Stimulated activated CD4-positive, alpha-beta T cell treated with anti-CD3 and anti-CD28 coated beads, Interleukin-1b, Interleukin-23, amount 100 ng/mL, for 4 hours (primary cell): Measurements from ENCODE around the gene LRCH2.
"Not testable (repeated sequence)": the region's sequence is repeated elsewhere in the genome, so short reads cannot be mapped to it uniquely, and the experiment has no call there.

Source experiments
- DNase-seq, 2 donors: peaks; one replicate each; pipeline ENCODE4 v3.0.0-alpha.2; 2020; ENCODE audit warnings: low read depth in 2 of 2

Gene LRCH2, protein sequence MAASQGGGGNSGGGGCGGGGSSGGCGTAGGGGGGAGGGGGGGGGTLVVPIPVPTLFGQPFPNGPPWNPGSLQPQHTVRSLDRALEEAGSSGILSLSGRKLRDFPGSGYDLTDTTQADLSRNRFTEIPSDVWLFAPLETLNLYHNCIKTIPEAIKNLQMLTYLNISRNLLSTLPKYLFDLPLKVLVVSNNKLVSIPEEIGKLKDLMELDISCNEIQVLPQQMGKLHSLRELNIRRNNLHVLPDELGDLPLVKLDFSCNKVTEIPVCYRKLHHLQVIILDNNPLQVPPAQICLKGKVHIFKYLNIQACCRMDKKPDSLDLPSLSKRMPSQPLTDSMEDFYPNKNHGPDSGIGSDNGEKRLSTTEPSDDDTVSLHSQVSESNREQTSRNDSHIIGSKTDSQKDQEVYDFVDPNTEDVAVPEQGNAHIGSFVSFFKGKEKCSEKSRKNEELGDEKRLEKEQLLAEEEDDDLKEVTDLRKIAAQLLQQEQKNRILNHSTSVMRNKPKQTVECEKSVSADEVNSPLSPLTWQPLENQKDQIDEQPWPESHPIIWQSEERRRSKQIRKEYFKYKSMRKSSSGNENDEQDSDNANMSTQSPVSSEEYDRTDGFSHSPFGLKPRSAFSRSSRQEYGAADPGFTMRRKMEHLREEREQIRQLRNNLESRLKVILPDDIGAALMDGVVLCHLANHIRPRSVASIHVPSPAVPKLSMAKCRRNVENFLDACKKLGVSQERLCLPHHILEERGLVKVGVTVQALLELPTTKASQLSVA

GRCh38 chrX:115233497-115234455 lies at the start of gene LRCH2:
TSS of gene LRCH2 (minus strand) at chrX:115234096. CDS start at chrX:115234041, 55 bp downstream.
- no peak for DNase-seq

DNA sequence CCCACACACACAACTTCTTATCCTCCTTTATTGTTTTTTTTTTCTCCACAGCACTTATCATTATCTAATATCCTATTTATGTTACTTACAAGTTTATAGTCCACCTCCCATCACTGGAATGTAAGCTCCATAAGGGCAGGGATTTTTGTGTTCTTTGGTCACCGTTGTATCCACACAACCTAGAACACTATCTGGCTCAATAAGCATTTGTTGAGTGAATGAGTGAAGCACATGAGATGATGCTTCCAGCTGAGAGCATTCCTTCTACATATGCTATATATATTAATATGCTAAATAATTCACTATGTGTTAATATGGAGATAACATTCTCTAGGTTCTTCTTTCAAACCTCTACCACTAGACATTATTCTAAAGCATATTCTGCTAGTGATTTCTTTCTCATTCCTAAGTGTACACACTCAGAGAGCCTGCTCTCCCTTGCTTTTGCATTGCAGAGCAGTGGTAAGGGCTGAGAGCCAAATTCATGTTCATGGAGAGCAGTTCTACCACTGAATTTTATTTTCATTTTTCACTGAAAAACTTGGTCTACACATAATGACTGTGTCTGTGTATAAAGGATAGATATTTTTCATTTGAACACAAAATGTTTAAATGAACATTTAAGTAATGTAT lies 35.3 kb upstream of the LRCH2 start:
- no peak for DNase-seq

GRCh38 chrX:115268421-115268820 lies 34.5 kb upstream of the LRCH2 start:
- DNase-seq, result no peak

- DNase-seq, result no peak
Measured at GRCh38 chrX:115266300-115266699, 32.4 kb upstream of the LRCH2 start.

DNA sequence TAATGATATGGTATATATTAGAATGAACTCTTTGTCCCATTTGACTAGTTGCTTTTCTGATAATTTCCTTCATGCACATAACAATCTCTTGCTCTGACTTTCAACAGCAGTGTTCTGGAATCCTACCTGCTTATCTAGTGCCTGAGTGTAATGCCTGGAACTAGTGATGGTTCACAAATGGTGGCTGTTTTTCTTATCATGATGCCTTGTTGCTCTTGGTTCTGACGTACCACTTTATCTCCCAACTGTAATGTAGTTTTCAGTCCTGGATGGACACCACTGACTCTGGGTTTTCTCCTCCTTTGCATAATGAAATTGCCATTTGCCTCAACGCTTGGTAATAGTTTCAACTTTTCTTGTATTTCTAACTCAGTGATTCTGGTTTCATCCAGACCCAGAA lies 30.1 kb upstream of the LRCH2 start:
- no peak for DNase-seq

DNA sequence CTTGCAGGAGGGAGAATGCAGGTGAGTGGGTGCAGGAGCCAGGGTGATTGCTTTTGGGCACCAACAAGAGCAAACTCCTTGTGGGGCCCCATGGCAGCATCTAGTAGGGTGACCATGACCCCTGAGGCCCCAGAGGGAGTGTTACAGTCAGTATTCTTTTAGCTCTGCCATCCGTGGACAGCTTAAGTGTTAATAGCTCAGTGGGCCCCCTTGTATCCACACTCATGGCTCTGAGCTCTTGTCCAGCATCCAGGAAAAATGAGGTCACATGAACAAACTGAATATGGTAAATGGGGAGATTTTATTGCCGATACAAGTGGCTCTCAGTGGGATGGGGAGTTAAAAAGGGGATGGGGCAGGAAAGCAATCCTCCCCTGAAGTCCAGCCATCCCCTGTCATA lies 27.3 kb upstream of the LRCH2 start:
- DNase-seq, result no peak

DNA sequence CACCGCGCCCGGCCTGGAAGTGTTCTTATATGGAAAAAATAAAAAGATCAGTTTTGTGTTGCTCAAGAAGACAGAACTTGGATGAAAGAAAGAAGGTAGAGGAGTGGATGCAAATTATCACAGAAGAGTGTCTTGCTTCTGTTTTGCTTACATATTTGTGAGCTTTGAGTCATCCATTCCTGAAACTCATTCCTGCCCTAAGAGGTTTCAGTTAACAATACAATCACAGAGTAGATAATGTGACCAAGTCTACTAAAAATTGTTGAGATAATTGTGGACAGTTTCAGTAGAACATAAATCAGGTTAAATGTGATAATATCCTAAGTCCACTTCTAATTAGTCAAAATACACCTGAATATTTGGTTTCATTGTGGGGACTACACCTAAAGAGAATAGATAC lies 26.4 kb upstream of the LRCH2 start:
- DNase-seq, result no peak

GRCh38 chrX:115259238-115259875 lies 25.5 kb upstream of the LRCH2 start:
- no peak for DNase-seq

- DNase-seq, result no peak
Measured at GRCh38 chrX:115257711-115258110, 23.8 kb upstream of the LRCH2 start.

DNA sequence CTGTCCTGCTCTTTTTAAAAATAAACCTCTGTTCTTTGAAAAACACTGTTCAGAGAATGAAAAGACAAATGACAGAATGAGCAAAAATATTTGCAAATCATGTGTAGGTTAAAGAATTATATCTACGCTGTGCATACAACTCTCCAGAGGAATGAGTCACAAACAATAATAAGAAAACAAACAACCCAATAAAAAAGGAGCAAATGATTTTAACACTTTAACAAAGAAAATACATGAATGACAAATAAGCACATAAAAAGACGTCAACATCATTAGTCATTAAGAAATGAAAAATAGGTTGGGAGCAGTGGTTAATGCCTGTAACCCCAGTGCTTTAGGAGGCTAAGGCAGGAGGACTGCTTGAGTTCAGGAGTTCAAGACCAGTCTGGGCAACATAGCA lies 21.1 kb upstream of the LRCH2 start:
- no peak for DNase-seq

DNA sequence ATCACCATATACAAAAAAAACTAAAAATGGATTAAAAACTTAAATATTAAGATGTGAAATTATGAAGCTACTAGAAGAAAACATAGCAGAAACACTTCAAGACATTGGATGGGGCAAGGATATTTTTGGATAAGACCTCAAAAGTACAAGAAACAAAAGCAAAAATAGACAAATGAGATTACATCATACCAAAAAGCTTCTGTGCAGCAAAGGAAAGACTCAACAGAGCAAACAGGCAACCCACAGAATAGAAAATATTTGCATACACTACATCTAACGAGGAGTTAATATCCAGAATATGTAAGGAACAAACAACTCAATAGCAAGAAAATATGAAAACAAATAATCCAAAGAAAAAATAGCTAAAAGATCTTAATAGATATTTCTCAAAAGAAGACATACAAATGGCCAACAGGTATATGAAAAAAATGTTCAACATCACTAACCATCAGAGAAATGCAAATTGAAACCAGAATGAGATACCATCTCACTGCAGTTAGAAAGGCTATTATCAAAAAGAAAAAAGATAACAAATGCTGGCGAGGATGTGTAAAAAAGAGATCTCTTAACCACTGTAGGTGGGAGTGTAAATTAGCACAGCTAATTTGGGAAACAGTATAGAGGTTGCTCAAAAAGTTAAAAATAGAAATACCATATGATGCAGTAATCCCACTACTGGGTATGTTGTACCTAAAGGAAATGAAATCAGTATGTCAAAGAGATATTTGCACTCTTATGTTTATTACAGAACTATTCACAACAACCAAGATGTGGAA lies 17.8 kb upstream of the LRCH2 start:
- DNase-seq, result no peak

DNA sequence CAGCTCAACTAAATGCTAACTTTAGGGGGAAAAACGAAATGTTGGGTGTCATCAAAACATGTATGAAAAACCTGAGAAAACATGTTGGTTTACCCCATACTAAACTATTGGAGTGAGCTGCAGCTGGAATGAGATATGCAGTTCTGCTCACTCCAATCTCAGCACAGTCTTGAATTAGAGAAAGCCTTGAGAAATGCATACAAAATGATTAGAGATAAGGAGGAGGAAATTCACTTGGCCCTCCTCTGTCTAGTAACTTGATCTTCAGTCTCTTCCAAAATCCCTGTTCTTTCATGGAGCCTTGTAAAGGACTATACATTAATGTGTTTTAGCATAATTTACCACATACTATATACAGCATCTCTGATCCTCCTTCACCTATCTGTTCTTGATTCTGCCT lies 3.2 kb upstream of the LRCH2 start:
- no peak for DNase-seq

GRCh38 chrX:115236560-115236959 lies 2.7 kb upstream of the LRCH2 start:
- no peak for DNase-seq

GRCh38 chrX:115234461-115234860 lies 565 bp upstream of the LRCH2 start:
- DNase-seq, result no peak

GRCh38 chrX:115232933-115233496 lies 881 bp downstream of the LRCH2 start:
- no peak for DNase-seq

DNA sequence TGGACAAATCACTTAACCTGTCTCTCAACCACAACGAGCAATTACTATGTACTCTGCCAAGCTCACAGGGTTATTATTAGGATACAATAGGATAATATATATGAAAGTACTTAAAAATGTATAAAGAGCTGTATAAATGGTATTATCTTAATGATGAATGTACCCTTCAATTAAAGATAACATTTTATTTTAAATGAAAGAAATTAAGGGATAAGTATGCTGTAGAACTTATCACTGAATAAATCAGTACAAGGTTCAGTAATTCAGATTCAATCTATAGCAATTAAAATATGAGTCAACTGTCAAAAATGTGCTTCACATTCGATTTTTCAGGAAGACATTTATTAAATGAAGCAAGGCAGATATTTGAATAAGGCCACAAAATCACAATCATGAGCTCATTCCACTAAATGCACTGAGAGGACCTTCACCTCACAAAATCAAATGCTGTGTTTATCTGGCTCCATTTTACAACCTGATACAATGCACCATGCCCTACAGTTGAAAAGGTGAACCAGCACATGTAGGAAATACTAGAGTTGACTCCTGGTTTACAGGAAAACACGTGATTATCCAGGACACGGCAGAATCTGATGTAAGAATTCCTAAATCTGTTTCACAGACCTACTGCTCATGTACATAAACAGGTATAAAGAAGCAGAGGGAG lies 4.4 kb downstream of the LRCH2 start:
- no peak for DNase-seq

DNA sequence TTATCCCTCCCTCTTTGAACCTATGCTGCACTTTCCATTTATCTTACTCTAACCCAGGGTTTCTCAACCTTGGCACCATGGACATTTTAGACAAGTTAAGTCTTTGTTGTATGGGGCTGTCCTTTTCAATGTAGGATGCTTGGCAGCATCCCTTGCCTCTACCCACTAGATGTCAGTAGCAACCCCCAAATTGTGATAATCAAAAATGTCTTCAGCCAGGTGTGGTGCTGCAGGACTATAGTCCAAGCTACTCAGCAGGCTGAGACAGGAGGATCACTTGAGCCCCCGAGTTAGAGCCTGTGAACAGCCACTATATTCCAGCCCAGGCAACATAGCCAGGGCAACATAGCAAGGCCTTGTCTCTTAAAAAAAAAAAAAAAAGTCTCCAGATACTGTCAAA lies 7.0 kb downstream of the LRCH2 start:
- DNase-seq, result no peak

DNA sequence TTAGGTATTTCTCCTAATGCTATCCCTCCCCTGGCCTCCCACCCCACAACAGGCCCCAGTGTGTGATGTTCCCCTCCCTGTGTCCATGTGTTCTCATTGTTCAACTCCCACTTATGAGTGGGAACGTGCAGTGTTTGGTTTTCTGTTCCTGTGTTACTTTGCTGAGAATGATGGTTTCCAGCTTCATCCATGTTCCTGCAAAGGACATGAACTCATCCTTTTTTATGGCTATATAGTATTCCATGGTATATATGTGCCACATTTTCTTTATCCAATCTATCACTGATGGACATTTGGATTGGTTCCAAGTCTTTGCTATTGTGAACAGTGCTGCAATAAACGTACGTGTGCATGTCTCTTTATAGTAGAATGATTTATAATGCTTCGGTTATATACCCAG lies 16.6 kb downstream of the LRCH2 start:
- not testable (repeated sequence) for DNase-seq

DNA sequence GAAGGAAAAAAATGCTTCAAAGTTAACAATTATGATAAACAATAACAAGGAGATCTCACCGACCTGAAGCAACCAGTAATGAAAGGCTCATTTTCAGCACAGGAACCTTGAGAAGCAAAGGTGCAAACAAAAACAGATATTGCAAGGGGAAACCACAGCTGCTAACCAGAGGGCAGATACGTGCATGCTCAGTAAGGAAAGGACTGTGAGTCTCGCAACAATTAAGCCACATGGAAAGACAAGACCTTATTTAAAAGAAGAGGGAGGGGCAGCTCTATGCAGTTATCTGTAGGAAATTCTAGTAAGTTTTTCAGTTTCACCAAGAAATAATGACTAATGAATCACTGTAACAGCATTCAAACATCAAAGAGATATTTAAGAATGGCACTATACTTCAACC lies 19.3 kb downstream of the LRCH2 start:
- DNase-seq, result no peak
